GM10266 (cell line): ENCODE measurements around the gene ADAMTS2.
"Not testable (repeated sequence)": the region's sequence is repeated elsewhere in the genome, so short reads cannot be mapped to it uniquely, and the experiment has no call there.

Experiments used
- DNase-seq: peaks from one replicate; pipeline ENCODE4 v3.0.0; 2012; ENCODE audit errors: extremely low spot score
- CTCF ChIP-seq: IDR thresholded peaks from 2 replicates; pipeline ENCODE4 v1.5.1; 2012; ENCODE audit warnings: mild to moderate bottlenecking, low read depth; ENCODE audit not compliant: control insufficient read depth, insufficient read depth; ENCODE audit errors: missing control alignments

Gene ADAMTS2

DNA sequence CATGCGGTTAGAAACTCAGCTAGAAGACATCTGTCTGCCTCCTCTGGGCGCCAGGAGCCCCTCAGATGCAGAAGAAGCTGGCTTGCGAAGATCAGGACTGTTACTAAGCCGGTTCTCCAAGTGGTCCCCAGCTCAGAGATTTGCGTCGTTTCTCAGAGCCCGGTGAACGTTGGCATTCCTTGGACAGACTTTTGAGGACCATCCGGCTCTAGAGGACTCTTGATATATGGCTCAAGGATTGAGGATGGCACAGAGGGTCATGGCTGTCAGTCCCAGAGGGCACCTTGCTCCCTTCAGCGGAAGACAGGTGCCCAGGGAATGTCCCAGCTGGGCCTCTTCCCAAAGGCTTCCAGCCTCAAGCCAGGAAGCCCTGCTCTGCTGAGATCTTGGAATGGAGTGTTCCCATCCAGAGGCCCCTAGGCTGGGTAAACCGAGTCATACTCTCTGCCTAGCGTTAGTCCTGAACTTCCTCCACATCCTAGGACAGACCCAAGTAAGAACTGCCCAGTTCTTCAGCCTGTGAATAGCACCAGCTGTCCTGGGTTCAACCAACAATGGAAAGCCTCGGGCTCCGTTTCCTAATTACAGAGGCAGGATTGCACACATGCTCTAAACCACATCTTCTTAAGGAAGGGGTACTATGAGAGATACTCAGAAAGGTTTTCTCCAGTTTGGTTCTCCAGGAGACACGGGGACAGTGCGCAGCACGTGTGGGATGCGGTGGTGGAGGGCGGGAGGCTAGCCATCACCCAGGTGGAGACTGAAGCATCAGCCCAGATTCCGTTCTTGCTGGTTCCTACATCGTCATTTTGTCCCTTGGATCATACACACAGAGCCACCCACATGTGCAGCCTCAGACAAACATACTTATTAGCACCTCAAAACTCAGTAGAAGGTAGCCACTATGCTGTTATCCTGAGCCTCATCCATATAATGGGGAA lies 233.7 kb downstream of the ADAMTS2 start:
- no peak for TF ChIP-seq CTCF
- no peak for DNase-seq

DNA sequence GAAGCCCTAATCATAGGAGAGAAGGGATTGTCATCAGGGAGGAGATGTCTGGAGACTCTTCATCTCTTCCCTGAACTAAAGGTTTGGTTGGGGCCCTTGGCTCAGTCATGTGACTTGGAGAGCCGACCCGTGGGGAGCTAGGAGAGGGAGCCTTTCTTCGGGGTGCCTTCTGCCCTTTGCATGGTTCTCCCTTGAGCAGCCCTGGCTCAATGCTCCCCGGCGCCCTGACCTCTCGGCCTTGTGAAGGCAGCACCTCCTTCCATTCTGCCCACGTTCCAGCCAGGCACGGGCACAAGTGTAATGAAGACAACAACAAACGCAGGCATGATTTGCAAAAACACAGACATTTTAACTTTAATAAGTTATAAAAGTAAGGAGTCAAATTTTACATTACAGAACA lies 234.7 kb downstream of the ADAMTS2 start:
- no peak for DNase-seq

GRCh38 chr5:179101282-179101681 lies 244.0 kb downstream of the ADAMTS2 start:
- DNase-seq = not testable (repeated sequence)

More for the DNA sequence above, 234.7 kb downstream of the ADAMTS2 start:
- TF ChIP-seq CTCF = no peak

- TF ChIP-seq CTCF = no peak
- no peak for DNase-seq
These were observed 255.8 kb downstream of the ADAMTS2 start for GRCh38 chr5:179089502-179089901.

GRCh38 chr5:179080724-179081123 lies 264.5 kb downstream of the ADAMTS2 start:
- no peak for DNase-seq
- TF ChIP-seq CTCF = no peak

GRCh38 chr5:179079165-179079987 lies 265.9 kb downstream of the ADAMTS2 start:
- no peak for TF ChIP-seq CTCF
- DNase-seq = no peak

GRCh38 chr5:179065703-179066102 lies 279.6 kb downstream of the ADAMTS2 start:
- TF ChIP-seq CTCF = no peak
- no peak for DNase-seq
